ENCODE data around the gene MMS22L. TPM values are rescaled to one million over a fixed set of nuclear protein-coding genes. Genes with fewer than 3 reads are reported as not detected.

Gene MMS22L
- total RNA-seq, 2 experiments from 2014 or later: 5.3 to 5.8 TPM

DNA sequence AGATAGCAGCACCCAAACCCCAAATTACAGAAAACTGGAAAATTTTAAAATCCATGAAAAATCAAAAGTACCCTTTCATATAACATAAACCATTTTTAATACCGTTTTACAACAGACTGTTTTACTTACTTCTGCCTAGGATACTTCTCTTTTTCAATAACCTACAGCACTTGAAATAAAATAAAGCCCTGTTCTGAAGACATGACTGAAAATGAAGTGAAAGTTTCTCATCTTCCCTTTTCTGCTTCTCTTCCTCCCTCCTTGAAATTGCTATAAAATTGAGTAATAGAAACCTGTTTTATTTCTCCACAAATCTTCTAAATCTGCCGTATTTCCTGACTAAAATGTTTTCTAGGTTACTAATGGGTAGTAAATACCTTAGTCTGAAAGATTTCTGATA is 20.3 kb downstream of the MMS22L start:
- POLR2A ChIA-PET: no interaction called here
- no peak overlapping the region for H3K4me3 Mint-ChIP-seq
- Histone ChIP-seq H3K4me1 (ENCODE audit: insufficient read depth, low read length) (no peaks in the 10 kb centered on the region), H3K4me3 (ENCODE audit: low read length) (no peak overlapping the region), H3K36me3 (ENCODE audit: insufficient read depth, low read length) (peaks cover 11% of the 10 kb centered on the region), H3K27ac (ENCODE audit: low read depth in 1 of 2, low read length in 2 of 2) (no peak overlapping the region), H3K27me3 (ENCODE audit: control insufficient read depth in 1 of 2, insufficient read depth in 2 of 2, low read length in 2 of 2) (no peaks in the 10 kb centered on the region), H3K9me3 (ENCODE audit: control insufficient read depth in 1 of 2, insufficient read depth in 1 of 2, low read length in 2 of 2) (no peaks in the 10 kb centered on the region)
- H3K36me3 Mint-ChIP-seq (ENCODE audit: low read depth): peaks cover 82% of the 10 kb centered on the region
- H3K27ac Mint-ChIP-seq: no peak overlapping the region
- CTCF ChIA-PET: no interaction called here
- no peaks in the 10 kb centered on the region for H3K27me3 Mint-ChIP-seq
- no peak for TF ChIP-seq CTCF (IDR thresholded peaks at IDR 0.05)
- intact Hi-C loops (cut with DNase I, micrococcal nuclease): no loop called here
- H3K9me3 Mint-ChIP-seq: no peaks in the 10 kb centered on the region
- no peaks in the 10 kb centered on the region for H3K4me1 Mint-ChIP-seq (ENCODE audit: low read depth)
- no peak for ATAC-seq (ENCODE audit: poor library complexity)
- DNase-seq: no peak

GRCh38 chr6:97246842-97247241 is 36.2 kb downstream of the MMS22L start:
- Mint-ChIP-seq H3K4me1 (ENCODE audit: low read depth) (no peaks in the 10 kb centered on the region), H3K36me3 (ENCODE audit: low read depth) (peaks cover 78% of the 10 kb centered on the region), H3K27ac (no peak overlapping the region), H3K27me3 (no peaks in the 10 kb centered on the region), H3K4me3 (no peak overlapping the region), H3K9me3 (peaks cover 2% of the 10 kb centered on the region)
- DNase-seq (no peak), ATAC-seq (ENCODE audit: poor library complexity) (no peak)
- H3K4me3 ChIP-seq (ENCODE audit: low read length): no peak overlapping the region
- intact Hi-C loops (cut with DNase I, micrococcal nuclease): no loop called here
- no peak overlapping the region for H3K27ac ChIP-seq (ENCODE audit: low read depth in 1 of 2, low read length in 2 of 2)
- no peaks in the 10 kb centered on the region for H3K27me3 ChIP-seq (ENCODE audit: control insufficient read depth in 1 of 2, insufficient read depth in 2 of 2, low read length in 2 of 2)
- ChIA-PET POLR2A (no interaction called here), CTCF (no interaction called here)
- no peak for TF ChIP-seq CTCF (IDR thresholded peaks at IDR 0.05)
- H3K9me3 ChIP-seq (ENCODE audit: control insufficient read depth in 1 of 2, insufficient read depth in 1 of 2, low read length in 2 of 2): no peaks in the 10 kb centered on the region
- no peaks in the 10 kb centered on the region for H3K4me1 ChIP-seq (ENCODE audit: insufficient read depth, low read length)
- H3K36me3 ChIP-seq (ENCODE audit: insufficient read depth, low read length): peaks cover 15% of the 10 kb centered on the region

GRCh38 chr6:97240222-97240621 is 42.8 kb downstream of the MMS22L start:
- H3K4me1 ChIP-seq (ENCODE audit: insufficient read depth, low read length): no peaks in the 10 kb centered on the region
- H3K27me3 ChIP-seq (ENCODE audit: control insufficient read depth in 1 of 2, insufficient read depth in 2 of 2, low read length in 2 of 2): no peaks in the 10 kb centered on the region
- ChIA-PET CTCF (no interaction called here), POLR2A (no interaction called here)
- no peak overlapping the region for H3K27ac Mint-ChIP-seq
- intact Hi-C loops (cut with DNase I, micrococcal nuclease): no loop called here
- peaks cover 56% of the 10 kb centered on the region for H3K36me3 Mint-ChIP-seq (ENCODE audit: low read depth)
- H3K9me3 Mint-ChIP-seq: peaks cover 2% of the 10 kb centered on the region
- peaks cover 9% of the 10 kb centered on the region for H3K36me3 ChIP-seq (ENCODE audit: insufficient read depth, low read length)
- ATAC-seq (ENCODE audit: poor library complexity): no peak
- DNase-seq: no peak
- no peaks in the 10 kb centered on the region for H3K4me1 Mint-ChIP-seq (ENCODE audit: low read depth)
- no peak overlapping the region for H3K4me3 Mint-ChIP-seq
- H3K27ac ChIP-seq (ENCODE audit: low read depth in 1 of 2, low read length in 2 of 2): no peak overlapping the region
- no peak overlapping the region for H3K4me3 ChIP-seq (ENCODE audit: low read length)
- H3K9me3 ChIP-seq (ENCODE audit: control insufficient read depth in 1 of 2, insufficient read depth in 1 of 2, low read length in 2 of 2): no peaks in the 10 kb centered on the region
- TF ChIP-seq CTCF (IDR thresholded peaks at IDR 0.05): no peak
- no peaks in the 10 kb centered on the region for H3K27me3 Mint-ChIP-seq

Data from CD4-positive, alpha-beta T cell (primary cell).